NCI-H2029 treated with DMSO at 0.1 percent for 48 hours (cell line): ENCODE data around the gene HMGCLL1.

Experiments
- DNase-seq: peaks from one replicate; lab custom pipeline; 2025; lab: John Stamatoyannopoulos, UW

Gene HMGCLL1

GRCh38 chr6:55443238-55444134 lies 135.5 kb downstream of the HMGCLL1 start:
- DNase-seq: no peak

- no peak for DNase-seq
Observed at GRCh38 chr6:55438203-55438602, 140.8 kb downstream of the HMGCLL1 start.

GRCh38 chr6:55437141-55437540 lies 141.9 kb downstream of the HMGCLL1 start:
- DNase-seq: no peak

DNA sequence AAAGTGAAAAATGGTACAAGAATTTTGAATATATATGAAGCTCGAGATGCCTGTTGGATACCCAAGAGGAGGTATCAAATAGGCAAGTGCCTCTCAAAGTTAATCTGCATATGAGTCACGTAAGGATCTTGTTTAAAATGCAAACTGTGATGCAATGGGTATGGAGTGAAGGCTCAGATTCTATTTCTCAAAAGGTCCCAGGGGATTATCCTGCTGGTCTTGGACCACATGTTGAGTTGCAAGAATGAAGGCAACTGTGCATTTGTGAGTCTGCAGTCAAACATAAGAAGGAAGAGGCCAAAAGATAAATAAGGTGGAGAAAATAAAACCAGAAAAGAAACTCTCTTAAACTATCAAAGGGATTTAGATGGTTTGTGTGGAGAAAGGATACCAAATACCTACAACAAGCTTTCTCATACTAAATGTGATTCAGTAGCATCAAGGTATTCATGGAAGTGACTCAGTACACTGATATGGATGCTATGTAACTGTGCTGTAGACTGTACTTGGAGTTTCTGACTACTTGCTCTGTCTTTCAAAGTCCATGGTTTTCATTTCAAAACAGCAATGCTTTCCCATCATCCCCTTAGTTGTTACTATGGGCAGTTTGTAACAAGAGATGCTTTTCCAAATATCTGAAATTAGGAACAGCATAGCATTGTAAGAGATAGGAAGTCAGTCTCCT lies 145.4 kb downstream of the HMGCLL1 start:
- DNase-seq: no peak

DNA sequence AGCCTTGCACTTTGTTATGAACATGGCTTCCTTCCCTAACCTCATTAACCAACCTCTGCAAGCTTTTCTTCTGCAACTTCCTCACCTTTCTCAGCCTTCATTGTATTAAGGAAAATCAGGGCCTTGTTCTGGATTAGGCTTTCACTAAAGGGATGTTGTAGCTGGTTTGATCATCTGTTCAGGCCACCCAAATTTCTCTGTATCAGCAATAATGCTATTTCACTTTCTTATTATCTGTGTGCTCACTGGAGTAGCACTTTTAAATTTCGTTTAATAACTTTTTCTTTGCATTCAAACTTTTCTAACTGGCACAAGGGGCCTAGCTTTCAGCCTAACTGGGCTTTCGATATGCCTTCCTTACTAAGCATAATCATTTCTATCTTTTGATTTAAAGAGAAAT lies 155.1 kb downstream of the HMGCLL1 start:
- DNase-seq: no peak

- no peak for DNase-seq
Observed at GRCh38 chr6:55410674-55411073, 168.3 kb downstream of the HMGCLL1 start.

DNA sequence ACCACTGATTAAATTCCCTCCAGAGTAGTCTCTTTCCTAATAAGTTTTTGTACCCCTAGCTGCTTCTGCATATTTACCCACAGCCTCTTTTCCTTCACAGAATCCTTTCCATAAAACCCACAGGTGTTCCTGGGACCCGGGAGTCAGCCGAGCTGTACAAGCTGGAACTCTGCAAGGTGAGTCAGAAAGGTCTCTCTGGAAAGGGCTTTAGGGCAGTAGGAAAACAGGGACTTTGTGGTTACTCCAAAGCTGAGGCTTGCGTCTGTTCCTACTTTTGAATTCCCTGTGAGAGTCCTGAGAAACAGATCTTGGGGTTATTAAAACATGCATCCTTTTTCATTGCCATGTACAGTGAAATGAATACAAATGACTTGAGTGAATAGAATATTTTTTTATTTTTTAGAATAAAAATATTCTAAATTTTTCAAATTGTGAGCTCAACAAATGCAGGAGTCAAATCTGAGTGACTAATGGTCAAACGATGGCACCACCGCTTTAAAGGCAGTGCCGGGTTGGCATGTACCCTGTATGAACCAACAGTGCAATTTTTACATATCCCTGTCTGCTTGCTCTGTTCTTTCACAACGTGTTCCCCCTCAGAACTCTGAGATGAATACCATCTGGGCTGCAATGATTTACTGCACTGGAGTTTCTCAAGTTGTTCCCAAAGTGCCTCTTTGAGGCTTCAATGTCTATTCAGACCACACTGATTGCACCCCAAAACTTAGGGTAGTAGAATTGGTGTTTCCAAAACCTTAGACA lies 173.3 kb downstream of the HMGCLL1 start:
- no peak for DNase-seq

DNA sequence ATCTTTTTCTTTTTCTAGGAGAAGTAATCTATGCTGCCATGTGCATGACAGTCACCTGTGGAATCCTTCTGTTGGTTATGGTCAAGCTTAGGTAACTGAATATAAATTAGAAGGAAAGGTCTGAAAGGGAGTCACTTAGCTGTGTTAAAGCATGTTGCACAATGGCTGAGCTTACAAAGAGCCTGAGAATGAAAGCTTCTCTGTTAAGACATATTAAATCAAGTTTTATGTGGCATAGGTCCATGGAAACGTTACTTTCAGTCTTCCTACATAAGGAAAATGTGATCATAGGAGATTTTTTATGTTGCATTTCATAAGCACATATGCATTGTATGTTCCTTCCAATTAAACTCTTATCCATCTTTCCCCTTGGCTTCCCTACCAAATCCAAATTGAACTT lies 179.6 kb downstream of the HMGCLL1 start:
- no peak for DNase-seq

- no peak for DNase-seq
Observed at GRCh38 chr6:55397986-55398385, 181.0 kb downstream of the HMGCLL1 start.

- DNase-seq: no peak
Observed at GRCh38 chr6:55395871-55396270, 183.1 kb downstream of the HMGCLL1 start.

GRCh38 chr6:55388211-55388610 lies 190.8 kb downstream of the HMGCLL1 start:
- no peak for DNase-seq
